Measurements from ENCODE around the gene OPTC. TPM values are rescaled to one million over a fixed set of nuclear protein-coding genes. Genes with fewer than 3 reads are reported as not detected.

The OPTC gene
- total RNA-seq, 1 experiment from 2014 or later = not detected

DNA sequence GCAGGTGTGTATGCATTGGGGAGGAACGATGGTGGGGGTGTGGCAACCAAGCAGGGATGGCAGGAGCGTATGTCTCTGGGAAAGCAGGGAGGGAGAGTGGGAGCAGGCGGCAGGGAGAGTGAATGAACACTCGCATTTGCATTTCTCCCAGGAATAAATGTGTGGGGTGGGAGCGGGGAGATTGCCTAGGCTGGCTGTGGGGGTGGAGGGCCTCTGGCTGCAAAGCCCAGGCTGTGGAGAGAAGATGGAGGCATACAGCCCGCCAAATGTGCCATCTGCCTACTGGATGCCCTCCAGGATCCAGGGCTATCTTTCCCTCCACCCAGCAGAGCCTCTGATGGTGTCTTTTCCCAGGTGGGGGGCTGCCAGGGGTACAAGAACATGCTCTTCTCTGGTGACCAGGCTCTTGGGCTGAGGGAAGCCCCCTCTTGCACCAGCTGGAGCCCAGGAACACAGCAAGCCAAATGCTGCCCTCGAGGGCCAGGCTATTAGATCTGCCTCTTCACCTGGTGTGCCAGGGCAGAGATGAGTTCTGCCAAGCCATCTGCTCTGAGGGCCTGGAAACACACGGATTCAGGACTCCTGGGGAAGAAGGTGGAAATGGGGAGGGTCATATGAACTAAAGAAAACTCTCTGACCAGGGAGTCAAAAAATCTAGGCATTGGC lies 1.7 kb upstream of the OPTC start:
- H3K4me1 ChIP-seq = no peaks in the 10 kb centered on the region
- no peak for DNase-seq
- no peak overlapping the region for H3K4me3 ChIP-seq
- H3K27ac ChIP-seq = no peak overlapping the region
- H3K36me3 ChIP-seq = no peaks in the 10 kb centered on the region
- H3K9me3 ChIP-seq (replicated peaks) = no peaks in the 10 kb centered on the region
- H3K27me3 ChIP-seq = peaks cover 18% of the 10 kb centered on the region

DNA sequence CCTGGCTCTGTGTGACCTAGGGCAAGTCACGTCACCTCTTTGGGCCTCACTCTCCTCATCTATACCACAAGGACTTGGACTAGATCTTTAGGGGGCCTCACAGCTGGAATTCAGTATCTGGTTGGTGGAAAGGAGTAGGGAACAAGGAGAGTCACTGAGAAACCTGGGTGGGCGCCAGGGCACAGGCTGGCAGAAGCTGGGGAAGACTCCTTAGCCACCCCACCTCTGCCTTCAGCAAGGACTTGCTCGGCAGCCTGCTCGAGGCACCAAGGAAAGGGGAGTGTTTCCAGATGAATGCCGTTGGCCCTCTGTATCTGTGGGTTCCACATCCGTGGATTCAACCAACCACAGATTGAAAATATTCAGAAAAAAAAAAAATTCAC lies 1.2 kb upstream of the OPTC start:
- H3K4me1 ChIP-seq = no peaks in the 10 kb centered on the region
- H3K4me3 ChIP-seq = no peak overlapping the region
- no peaks in the 10 kb centered on the region for H3K9me3 ChIP-seq (replicated peaks)
- H3K27me3 ChIP-seq = peaks cover 18% of the 10 kb centered on the region
- no peak for DNase-seq
- H3K27ac ChIP-seq = no peak overlapping the region
- H3K36me3 ChIP-seq = no peaks in the 10 kb centered on the region

- no peaks in the 10 kb centered on the region for H3K4me1 ChIP-seq
- no peaks in the 10 kb centered on the region for H3K9me3 ChIP-seq (replicated peaks)
- no peak overlapping the region for H3K27ac ChIP-seq
- H3K27me3 ChIP-seq = peaks cover 18% of the 10 kb centered on the region
- no peak for DNase-seq
- no peaks in the 10 kb centered on the region for H3K36me3 ChIP-seq
- H3K4me3 ChIP-seq = no peak overlapping the region
These were observed 1.9 kb downstream of the OPTC start for GRCh38 chr1:203495845-203496244.

DNA sequence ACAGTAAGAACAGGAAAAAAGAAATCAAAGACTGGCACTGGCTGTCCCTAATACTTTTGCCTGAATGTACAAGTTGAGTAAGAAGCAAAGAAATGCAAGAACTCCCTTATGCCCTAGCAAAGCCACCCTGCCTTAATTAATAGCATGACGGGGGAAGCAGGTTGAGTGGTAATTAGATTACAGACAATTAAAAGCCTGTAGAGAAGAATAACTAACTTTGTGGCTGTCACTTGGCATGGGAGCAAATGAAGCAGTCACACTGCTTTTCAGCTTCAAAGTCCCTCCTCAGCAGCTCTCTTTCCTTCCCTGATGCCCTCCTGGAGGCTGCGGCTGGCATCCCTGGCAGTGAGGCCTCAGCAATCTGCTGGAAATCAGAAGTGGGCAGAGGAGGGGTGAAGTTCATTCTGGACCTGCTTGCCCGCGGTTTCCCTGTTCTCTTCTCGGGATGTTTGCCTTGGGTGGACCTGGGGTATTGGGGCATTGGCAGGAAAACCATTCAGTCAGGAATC lies 3.4 kb downstream of the OPTC start:
- Histone ChIP-seq H3K4me1 (no peaks in the 10 kb centered on the region), H3K9me3 (replicated peaks) (no peaks in the 10 kb centered on the region), H3K27me3 (peaks cover 10% of the 10 kb centered on the region; the same call in 1 of the 2 replicates), H3K27ac (no peak overlapping the region), H3K36me3 (no peaks in the 10 kb centered on the region), H3K4me3 (no peak overlapping the region)
- no peak for DNase-seq

- DNase-seq = no peak
- no peaks in the 10 kb centered on the region for H3K36me3 ChIP-seq
- no peaks in the 10 kb centered on the region for H3K27me3 ChIP-seq
- no peak overlapping the region for H3K27ac ChIP-seq
- no peak overlapping the region for H3K4me3 ChIP-seq
- no peaks in the 10 kb centered on the region for H3K9me3 ChIP-seq (replicated peaks)
- H3K4me1 ChIP-seq = peaks cover under 1% of the 10 kb centered on the region
These were observed 5.8 kb downstream of the OPTC start for GRCh38 chr1:203499643-203500278.

DNA sequence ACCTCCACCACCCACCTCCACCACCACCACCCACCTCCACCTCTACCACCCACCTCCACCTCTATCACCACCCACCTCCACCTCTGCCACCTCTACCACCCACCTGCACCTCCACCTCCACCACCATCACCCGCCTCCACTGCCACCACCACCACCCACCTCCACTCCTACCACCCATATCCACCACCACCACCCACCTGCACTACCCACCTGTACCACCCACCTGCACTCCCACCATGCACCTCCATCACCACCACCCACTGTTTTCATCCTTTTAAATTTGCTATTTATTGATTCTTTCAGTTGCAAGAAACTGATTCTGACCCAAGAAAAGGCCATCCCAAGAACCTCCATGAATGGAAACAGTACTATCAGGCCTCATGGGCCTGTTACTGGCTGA lies 6.3 kb downstream of the OPTC start:
- DNase-seq = no peak
- H3K27ac ChIP-seq = no peak overlapping the region
- H3K4me3 ChIP-seq = no peak overlapping the region
- H3K27me3 ChIP-seq = no peaks in the 10 kb centered on the region
- no peaks in the 10 kb centered on the region for H3K36me3 ChIP-seq
- peaks cover 5% of the 10 kb centered on the region for H3K4me1 ChIP-seq
- no peaks in the 10 kb centered on the region for H3K9me3 ChIP-seq (replicated peaks)

DNA sequence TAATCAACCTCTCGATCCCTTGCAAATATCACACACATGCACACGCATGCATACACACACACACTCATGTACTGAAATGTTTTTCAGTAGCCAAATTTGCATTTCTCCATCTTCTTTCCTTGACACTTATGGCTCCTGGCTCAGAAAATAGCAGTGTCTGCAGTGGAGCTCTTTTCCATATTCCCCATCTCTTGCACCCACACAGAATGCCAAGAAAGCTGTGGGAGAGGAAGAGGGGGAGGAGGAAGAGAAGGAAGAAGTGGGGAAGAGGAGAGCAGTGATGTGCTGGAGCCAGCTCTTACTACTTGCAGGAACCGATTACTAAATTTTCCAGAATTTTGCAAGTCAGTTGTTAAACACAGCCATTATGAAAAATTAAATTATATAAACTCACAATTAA lies 9.9 kb downstream of the OPTC start:
- Histone ChIP-seq H3K9me3 (replicated peaks) (no peaks in the 10 kb centered on the region), H3K4me3 (no peak overlapping the region), H3K27me3 (no peaks in the 10 kb centered on the region), H3K36me3 (no peaks in the 10 kb centered on the region), H3K27ac (no peak overlapping the region), H3K4me1 (peaks cover 36% of the 10 kb centered on the region)
- no peak for DNase-seq

DNA sequence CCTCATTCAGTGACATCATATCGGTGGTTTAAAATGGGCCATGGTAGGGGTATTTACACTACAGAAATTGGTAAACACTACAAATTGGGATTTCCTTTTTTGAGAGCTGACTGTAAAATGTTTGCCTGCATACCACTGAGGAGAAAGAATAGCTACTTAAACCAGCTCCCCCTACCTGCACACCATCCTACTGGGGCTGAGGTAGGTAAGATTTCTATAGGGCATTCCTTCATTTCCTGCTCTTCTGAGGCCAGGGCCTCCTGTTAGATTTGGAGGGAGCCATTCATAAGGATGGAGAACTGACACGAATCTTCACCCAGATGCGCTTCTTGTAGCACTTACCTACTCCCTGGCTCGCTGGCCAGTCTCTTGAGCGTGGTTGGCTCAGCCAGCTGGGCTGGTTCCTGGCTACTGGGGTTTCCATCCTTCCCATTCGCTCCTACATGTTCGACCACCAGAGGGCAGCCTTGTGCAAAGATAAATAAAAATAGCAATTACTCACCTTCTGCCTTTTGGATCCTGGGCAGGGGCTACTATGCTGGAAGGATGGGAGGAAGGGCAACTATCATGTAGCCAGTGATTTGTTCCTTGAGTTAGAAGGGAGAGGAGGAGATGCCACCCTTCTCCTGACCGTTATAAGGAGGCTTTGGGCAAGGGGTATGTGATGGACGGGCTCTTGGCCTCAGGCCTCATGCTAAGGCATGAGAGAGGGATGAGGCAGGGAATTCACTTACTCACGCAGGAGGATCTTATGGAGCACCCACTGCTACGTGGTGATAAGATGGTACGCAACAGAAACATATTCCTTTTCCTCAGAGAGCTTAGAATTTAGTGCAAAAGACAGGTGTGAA lies 10.7 kb downstream of the OPTC start:
- no peak overlapping the region for H3K27ac ChIP-seq
- H3K4me3 ChIP-seq = no peak overlapping the region
- no peaks in the 10 kb centered on the region for H3K9me3 ChIP-seq (replicated peaks)
- H3K4me1 ChIP-seq = peaks cover 40% of the 10 kb centered on the region
- peak; percentile 83 to 95 for DNase-seq
- H3K36me3 ChIP-seq = no peaks in the 10 kb centered on the region
- H3K27me3 ChIP-seq = no peaks in the 10 kb centered on the region

GRCh38 chr1:203505526-203506204 lies 11.7 kb downstream of the OPTC start:
- peak overlapping the region; percentile 92 for H3K27ac ChIP-seq
- no peaks in the 10 kb centered on the region for H3K27me3 ChIP-seq
- no peak overlapping the region for H3K4me3 ChIP-seq
- H3K36me3 ChIP-seq = no peaks in the 10 kb centered on the region
- DNase-seq = peak in 1 of 2 experiments; percentile 59
- H3K4me1 ChIP-seq = peaks cover 40% of the 10 kb centered on the region
- H3K9me3 ChIP-seq (replicated peaks) = no peaks in the 10 kb centered on the region

- peak overlapping the region; percentile 92 for H3K27ac ChIP-seq
These were observed 13.1 kb downstream of the OPTC start for GRCh38 chr1:203506858-203507626.

GRCh38 chr1:203507759-203508158 lies 13.8 kb downstream of the OPTC start:
- H3K27ac ChIP-seq = peak overlapping the region; percentile 92
- H3K4me3 ChIP-seq = no peak overlapping the region
- H3K27me3 ChIP-seq = no peaks in the 10 kb centered on the region
- DNase-seq = peak in 1 of 2 experiments; percentile 50
- no peaks in the 10 kb centered on the region for H3K36me3 ChIP-seq
- peaks cover 49% of the 10 kb centered on the region for H3K4me1 ChIP-seq
- H3K9me3 ChIP-seq (replicated peaks) = no peaks in the 10 kb centered on the region

More at GRCh38 chr1:203506858-203507626, 13.1 kb downstream of the OPTC start:
- Histone ChIP-seq H3K36me3 (no peaks in the 10 kb centered on the region), H3K27me3 (no peaks in the 10 kb centered on the region), H3K4me1 (peaks cover 42% of the 10 kb centered on the region), H3K4me3 (peak overlapping the region; percentile 1; the same call in 1 of the 2 replicates), H3K9me3 (replicated peaks) (no peaks in the 10 kb centered on the region)
- peak; percentile 95 to 99 for DNase-seq

- Histone ChIP-seq H3K27me3 (no peaks in the 10 kb centered on the region), H3K36me3 (no peaks in the 10 kb centered on the region), H3K4me1 (peaks cover 57% of the 10 kb centered on the region), H3K9me3 (replicated peaks) (no peaks in the 10 kb centered on the region), H3K4me3 (no peak overlapping the region), H3K27ac (peak overlapping the region; percentile 92; the same call in 1 of the 2 replicates)
- DNase-seq = peak in 1 of 2 experiments; percentile 20
These were observed 14.6 kb downstream of the OPTC start for GRCh38 chr1:203508463-203509073.

DNA sequence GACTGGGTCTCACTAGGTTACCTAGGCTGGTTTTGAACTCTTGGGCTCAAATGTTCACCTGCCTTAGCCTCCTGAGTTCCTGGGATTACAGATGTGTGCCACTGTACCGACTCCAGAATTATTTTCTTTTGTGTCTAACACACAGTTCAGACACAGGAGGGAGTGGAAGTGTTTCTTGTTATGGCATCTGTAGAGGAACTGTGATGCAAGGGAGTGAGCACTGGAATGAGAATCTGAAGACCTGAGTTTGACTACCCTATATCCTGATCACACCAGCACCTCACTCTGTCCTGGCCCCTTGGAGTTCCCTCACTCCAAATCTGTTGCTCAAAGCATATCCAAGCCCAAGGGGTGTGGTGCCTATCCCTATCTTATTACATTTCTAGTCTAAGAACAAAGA lies 15.2 kb downstream of the OPTC start:
- no peak overlapping the region for H3K27ac ChIP-seq
- peaks cover 62% of the 10 kb centered on the region for H3K4me1 ChIP-seq
- DNase-seq = no peak

More for the DNA sequence above, 15.2 kb downstream of the OPTC start:
- H3K27me3 ChIP-seq = no peaks in the 10 kb centered on the region
- no peak overlapping the region for H3K4me3 ChIP-seq
- H3K9me3 ChIP-seq (replicated peaks) = no peaks in the 10 kb centered on the region
- H3K36me3 ChIP-seq = no peaks in the 10 kb centered on the region
